HG02623 (cell line): ENCODE data around the gene PRICKLE4.

Experiments
- ATAC-seq: cut with Tn5 transposase; IDR thresholded peaks from one replicate; pipeline ENCODE4 v1.9.1; 2021; ENCODE audit warnings: moderate library complexity; ENCODE audit not compliant: unreplicated experiment

The PRICKLE4 gene, protein sequence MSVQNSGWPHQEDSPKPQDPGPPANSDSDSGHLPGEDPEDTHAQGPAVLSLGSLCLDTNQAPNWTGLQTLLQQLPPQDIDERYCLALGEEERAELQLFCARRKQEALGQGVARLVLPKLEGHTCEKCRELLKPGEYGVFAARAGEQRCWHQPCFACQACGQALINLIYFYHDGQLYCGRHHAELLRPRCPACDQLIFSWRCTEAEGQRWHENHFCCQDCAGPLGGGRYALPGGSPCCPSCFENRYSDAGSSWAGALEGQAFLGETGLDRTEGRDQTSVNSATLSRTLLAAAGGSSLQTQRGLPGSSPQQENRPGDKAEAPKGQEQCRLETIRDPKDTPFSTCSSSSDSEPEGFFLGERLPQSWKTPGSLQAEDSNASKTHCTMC

GRCh38 chr6:41780551-41781365, at the start of gene PRICKLE4:
Gene PRICKLE4, plus strand, starts transcription at chr6:41780782. Its CDS starts 2,692 bp downstream, at chr6:41783474.
- no peak for ATAC-seq

GRCh38 chr6:41731561-41732086, 49.0 kb upstream of the PRICKLE4 start:
- no peak for ATAC-seq

- ATAC-seq = no peak
Measured at GRCh38 chr6:41732149-41732548, 48.4 kb upstream of the PRICKLE4 start.

DNA sequence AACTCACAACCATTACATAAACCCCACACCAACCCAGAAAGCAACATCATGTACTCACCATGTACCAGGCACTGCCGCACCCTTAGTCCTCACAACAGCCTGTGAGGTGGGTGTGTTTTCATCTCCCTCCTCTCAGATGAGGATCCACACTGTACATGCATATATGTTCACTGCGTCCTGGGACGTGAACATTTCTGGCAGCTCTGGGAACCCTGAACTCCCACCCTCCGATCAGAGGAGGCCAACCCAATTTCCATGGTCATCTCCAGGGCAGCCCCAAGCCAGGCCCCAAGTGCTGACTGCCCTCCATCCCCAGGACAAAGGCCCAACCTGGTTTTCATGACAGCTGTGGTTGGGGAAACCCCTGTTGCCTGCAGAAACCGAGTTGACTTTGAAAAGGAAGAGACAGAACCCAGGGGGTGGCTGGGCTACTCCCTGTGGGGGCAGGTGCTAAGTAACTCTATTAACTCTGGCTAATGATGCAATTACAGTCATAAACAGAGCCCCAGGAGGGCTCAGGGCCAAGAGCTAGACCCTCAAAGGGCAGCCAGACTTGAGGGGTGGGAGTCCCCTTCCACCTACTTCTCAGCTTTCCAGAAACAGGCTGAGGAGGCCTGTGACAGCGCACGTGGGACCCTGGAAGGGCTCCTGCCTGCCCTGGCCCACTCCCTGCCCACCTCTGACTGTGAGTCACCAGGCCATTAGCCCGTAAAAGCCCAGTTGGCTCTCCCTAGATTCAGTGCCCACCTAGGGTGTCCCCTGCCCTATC, 47.8 kb upstream of the PRICKLE4 start:
- peak; percentile 28 for ATAC-seq

DNA sequence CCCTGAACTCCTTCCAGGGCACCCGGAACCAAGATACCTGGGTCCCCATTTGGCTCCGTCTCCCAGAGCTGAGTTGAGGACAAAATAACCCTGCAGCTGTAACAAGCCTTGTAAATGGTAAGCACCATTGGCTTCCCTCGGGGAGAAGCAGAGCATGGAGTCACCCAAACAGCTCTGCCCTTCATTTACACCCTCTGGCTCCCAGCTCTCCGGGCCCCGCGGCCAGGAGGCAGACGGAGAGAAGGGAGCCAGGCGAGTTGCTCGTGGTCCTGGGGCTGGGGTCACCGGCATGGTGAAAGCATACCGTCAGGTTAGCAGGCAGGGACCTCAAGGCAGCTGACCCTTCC, 47.2 kb upstream of the PRICKLE4 start:
- ATAC-seq = no peak

GRCh38 chr6:41733707-41734665, 46.6 kb upstream of the PRICKLE4 start:
- peak; percentile 44 for ATAC-seq

- ATAC-seq = peak; percentile 14
Measured at GRCh38 chr6:41734666-41735426, 45.7 kb upstream of the PRICKLE4 start.

DNA sequence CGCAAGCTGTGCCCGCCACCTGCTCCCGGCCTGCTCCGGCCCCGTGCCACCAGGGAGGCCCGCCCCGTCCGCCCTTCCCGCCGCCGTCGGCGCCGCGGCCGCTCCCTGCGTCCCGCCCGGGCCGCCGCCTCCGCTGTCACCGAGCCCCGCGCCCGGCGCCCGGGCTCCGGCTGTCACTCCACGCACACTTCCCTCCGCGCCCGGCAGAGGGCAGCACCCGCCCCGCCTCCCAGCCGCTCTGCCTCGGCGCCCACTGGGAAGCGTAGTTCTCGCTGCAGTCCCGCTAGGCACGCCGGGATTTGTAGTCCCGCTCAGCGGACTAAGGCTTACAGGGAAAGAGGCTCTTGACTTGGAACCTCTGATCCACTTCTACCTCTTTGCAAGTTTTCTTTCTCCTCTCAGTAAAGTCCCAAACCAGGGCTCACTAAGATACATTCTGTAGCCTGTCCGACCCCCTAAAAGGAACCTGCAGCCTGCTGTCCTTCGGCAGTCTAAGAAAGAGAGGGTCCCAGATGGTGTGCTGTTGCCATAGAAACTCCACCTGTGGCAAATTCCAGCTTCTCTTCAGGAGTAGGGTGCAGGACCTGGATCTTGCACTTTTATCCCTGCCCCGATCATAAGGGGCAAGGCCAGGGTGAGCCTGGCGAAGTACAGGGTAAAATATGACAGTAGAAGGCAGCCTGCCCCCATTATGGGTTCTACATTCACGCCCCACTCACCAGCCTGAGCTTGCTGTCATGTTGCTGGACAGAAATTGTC, 45.0 kb upstream of the PRICKLE4 start, which contains the start of gene TFEB:
TSS of gene TFEB (minus strand) at position 182 of the 759 bp plus-strand sequence. CDS start 44,395 bp downstream, outside the sequence.
- ATAC-seq = peak; percentile 38

DNA sequence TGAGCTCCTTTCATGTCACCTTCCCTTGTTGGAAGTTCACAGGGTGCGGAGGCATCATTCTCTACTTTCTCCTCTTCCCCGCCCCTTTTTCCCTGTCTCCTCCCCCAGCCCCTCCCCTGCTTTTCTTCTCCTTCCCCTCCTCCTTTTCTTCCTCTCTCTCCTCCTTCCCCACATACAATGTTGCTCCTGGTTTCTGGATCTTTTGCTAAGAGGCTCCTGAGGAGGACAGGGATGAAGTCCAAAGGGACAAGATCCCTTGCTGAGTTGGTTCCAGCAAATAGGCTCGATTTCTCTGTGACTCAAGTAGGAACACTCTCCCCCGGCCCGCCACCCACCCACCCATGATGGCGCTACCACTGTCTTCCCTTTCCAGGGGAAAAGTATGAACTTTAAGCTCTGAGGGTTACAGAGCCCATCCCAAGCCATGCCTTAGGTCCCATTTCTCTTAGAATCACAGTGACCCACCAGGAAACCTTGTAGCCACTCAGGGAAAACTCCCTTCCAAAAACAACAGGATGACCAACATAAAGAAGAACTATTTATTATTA, 44.3 kb upstream of the PRICKLE4 start:
- ATAC-seq = no peak

GRCh38 chr6:41736800-41737555, 43.6 kb upstream of the PRICKLE4 start:
- no peak for ATAC-seq

DNA sequence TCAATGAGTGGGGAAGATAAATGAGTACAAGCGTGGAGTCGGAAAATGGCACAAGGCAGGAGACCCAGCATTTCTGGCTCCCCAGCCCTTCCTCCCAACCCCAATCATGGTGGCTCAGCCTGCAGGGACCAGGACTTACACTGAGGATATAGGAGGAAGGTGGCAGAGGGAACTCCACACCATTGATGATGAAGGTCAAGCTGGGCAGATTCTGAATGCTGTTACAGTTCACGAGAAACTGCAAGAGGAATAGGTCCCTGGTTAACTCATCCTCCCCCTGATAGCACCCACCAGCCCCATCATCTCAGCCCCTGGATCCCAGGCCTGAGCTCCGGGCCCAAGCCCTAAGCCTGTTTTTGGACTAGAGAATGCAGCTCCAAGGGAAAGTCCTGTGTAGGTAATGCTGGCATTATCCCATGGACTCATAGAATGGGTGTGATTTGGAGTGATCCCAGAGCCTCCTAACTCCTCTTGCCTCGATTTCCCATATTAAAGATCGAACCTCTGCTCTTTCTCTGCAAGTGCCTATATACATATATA, 42.9 kb upstream of the PRICKLE4 start:
- ATAC-seq = no peak

GRCh38 chr6:41739041-41739440, 41.5 kb upstream of the PRICKLE4 start:
- no peak for ATAC-seq

GRCh38 chr6:41740366-41741162, 40.0 kb upstream of the PRICKLE4 start:
- no peak for ATAC-seq

GRCh38 chr6:41741625-41742490, 38.7 kb upstream of the PRICKLE4 start:
- no peak for ATAC-seq
